Activated CD8-positive, alpha-beta T cell treated with anti-CD3 and anti-CD28 coated beads for 36 hours (primary cell): ENCODE results near the gene SPOCK3. TPM values are rescaled to one million over a fixed set of nuclear protein-coding genes. Genes with fewer than 3 reads are reported as not detected.

Experiments
- ATAC-seq: fragments of 200-7000 bp; cut with Tn5 transposase; one replicate; pipeline ENCODE4 v1.10.0; 2021; ENCODE audit warnings: mild to moderate bottlenecking, moderate library complexity
- CTCF ChIA-PET: fragments of 350-600 bp; sonication (Branson Sonifier 250); formaldehyde crosslinking; loops from one replicate; lab custom pipeline; 2021; ENCODE audit warnings: antibody characterized with exemption; lab: Charles Lee
- POLR2A ChIA-PET: fragments of 350-600 bp; sonication (Branson Sonifier 250); formaldehyde crosslinking; loops from one replicate; lab custom pipeline; 2021; ENCODE audit warnings: antibody characterized with exemption; lab: Charles Lee
- DNase-seq: peaks from one replicate; pipeline ENCODE4 v3.0.0-alpha.2; 2020
- H3K27ac Mint-ChIP-seq: one replicate; pipeline ENCODE4 v1.8.0; 2021; ENCODE audit warnings: mild to moderate bottlenecking, mixed read lengths
- H3K27me3 Mint-ChIP-seq: one replicate; pipeline ENCODE4 v1.8.0; 2021; ENCODE audit warnings: mixed read lengths
- H3K36me3 Mint-ChIP-seq: one replicate; pipeline ENCODE4 v1.8.0; 2021; ENCODE audit warnings: low read depth, mixed read lengths
- H3K4me1 Mint-ChIP-seq: one replicate; pipeline ENCODE4 v1.8.0; 2021; ENCODE audit warnings: low read depth, mixed read lengths
- H3K4me3 Mint-ChIP-seq: one replicate; pipeline ENCODE4 v1.8.0; 2021; ENCODE audit warnings: mild to moderate bottlenecking, moderate library complexity, mixed read lengths
- H3K9me3 Mint-ChIP-seq: one replicate; pipeline ENCODE4 v1.8.0; 2021; ENCODE audit warnings: mixed read lengths
- CTCF ChIP-seq: fragments of 200-600 bp; IDR thresholded peaks from one replicate; pipeline ENCODE4 v1.8.0; 2022; ENCODE audit warnings: antibody characterized with exemption, mild to moderate bottlenecking
- intact Hi-C: fragments of 100-400 bp; cut with micrococcal nuclease; formaldehyde crosslinking; loops from one replicate; pipeline ENCODE4 v1.10.0; 2022
- total RNA-seq, 2 experiments: library from RNA; stranded (reverse); gene quantifications; one replicate each; pipeline ENCODE4 v1.2.3, GENCODE V29; 2021

Gene SPOCK3
- total RNA-seq, 2 experiments from 2014 or later: not detected

- Mint-ChIP-seq H3K27ac (no peak overlapping the region), H3K9me3 (peaks cover 5% of the 10 kb centered on the region), H3K27me3 (no peaks in the 10 kb centered on the region), H3K4me3 (no peak overlapping the region), H3K4me1 (no peaks in the 10 kb centered on the region), H3K36me3 (no peaks in the 10 kb centered on the region)
- ATAC-seq (no peak), DNase-seq (no peak)
- intact Hi-C loops: no loop called here
- TF ChIP-seq CTCF: no peak
- POLR2A ChIA-PET: no interaction called here
- CTCF ChIA-PET: no interaction called here
Measured at GRCh38 chr4:166737430-166737829, 496.9 kb downstream of the SPOCK3 start.

- ATAC-seq (no peak), DNase-seq (no peak)
- no peak for TF ChIP-seq CTCF
- no peak overlapping the region for H3K4me3 Mint-ChIP-seq
- intact Hi-C loops: no loop called here
- H3K9me3 Mint-ChIP-seq: peaks cover 5% of the 10 kb centered on the region
- H3K36me3 Mint-ChIP-seq: no peaks in the 10 kb centered on the region
- H3K4me1 Mint-ChIP-seq: no peaks in the 10 kb centered on the region
- ChIA-PET POLR2A (no interaction called here), CTCF (no interaction called here)
- no peaks in the 10 kb centered on the region for H3K27me3 Mint-ChIP-seq
- H3K27ac Mint-ChIP-seq: no peak overlapping the region
Measured at GRCh38 chr4:166735553-166735952, 498.7 kb downstream of the SPOCK3 start.

GRCh38 chr4:166734797-166735196 lies 499.5 kb downstream of the SPOCK3 start:
- Mint-ChIP-seq H3K9me3 (peaks cover 5% of the 10 kb centered on the region), H3K27me3 (no peaks in the 10 kb centered on the region), H3K36me3 (no peaks in the 10 kb centered on the region), H3K27ac (no peak overlapping the region), H3K4me1 (no peaks in the 10 kb centered on the region), H3K4me3 (no peak overlapping the region)
- ChIA-PET CTCF (no interaction called here), POLR2A (no interaction called here)
- DNase-seq (no peak), ATAC-seq (no peak)
- TF ChIP-seq CTCF: no peak
- intact Hi-C loops: no loop called here

GRCh38 chr4:166733686-166734085 lies 500.6 kb downstream of the SPOCK3 start:
- Mint-ChIP-seq H3K4me3 (no peak overlapping the region), H3K4me1 (no peaks in the 10 kb centered on the region), H3K9me3 (peaks cover 5% of the 10 kb centered on the region), H3K27me3 (no peaks in the 10 kb centered on the region), H3K27ac (no peak overlapping the region), H3K36me3 (no peaks in the 10 kb centered on the region)
- DNase-seq (no peak), ATAC-seq (no peak)
- intact Hi-C loops: no loop called here
- ChIA-PET CTCF (no interaction called here), POLR2A (no interaction called here)
- TF ChIP-seq CTCF: no peak

GRCh38 chr4:166726832-166727231 lies 507.5 kb downstream of the SPOCK3 start:
- Mint-ChIP-seq H3K9me3 (peaks cover 4% of the 10 kb centered on the region), H3K4me1 (no peaks in the 10 kb centered on the region), H3K36me3 (no peaks in the 10 kb centered on the region), H3K27ac (no peak overlapping the region), H3K4me3 (no peak overlapping the region), H3K27me3 (no peaks in the 10 kb centered on the region)
- TF ChIP-seq CTCF: no peak
- CTCF ChIA-PET: no interaction called here
- POLR2A ChIA-PET: no interaction called here
- intact Hi-C loops: no loop called here
- no peak for DNase-seq
- no peak for ATAC-seq
